Neural crest cell (in vitro differentiated cells): ENCODE measurements around the gene INCENP. TPM values are rescaled to one million over a fixed set of nuclear protein-coding genes. Genes with fewer than 3 reads are reported as not detected.
A peak's percentile ranks its signal among the peaks of the same experiment; 100 is the strongest.

Experiments used
- DNase-seq: peaks from one replicate; pipeline ENCODE4 v3.0.0; 2021; ENCODE audit warnings: low read depth, mixed read lengths, low spot score
- H3K27ac Mint-ChIP-seq: one replicate; pipeline ENCODE4 v1.8.0; 2021; ENCODE audit warnings: mild to moderate bottlenecking, mixed read lengths; ENCODE audit not compliant: unreplicated experiment
- H3K27me3 Mint-ChIP-seq: 2 replicates; pipeline ENCODE4 v1.8.0; 2021; ENCODE audit warnings: low read depth, mild to moderate bottlenecking, mixed read lengths
- H3K36me3 Mint-ChIP-seq: 2 replicates; pipeline ENCODE4 v1.8.0; 2021; ENCODE audit warnings: low read depth, mild to moderate bottlenecking, mixed read lengths
- H3K4me1 Mint-ChIP-seq: 2 replicates; pipeline ENCODE4 v1.8.0; 2021; ENCODE audit warnings: mixed read lengths
- H3K4me3 Mint-ChIP-seq: one replicate; pipeline ENCODE4 v1.8.0; 2021; ENCODE audit warnings: mild to moderate bottlenecking, mixed read lengths
- H3K9me3 Mint-ChIP-seq: 2 replicates; pipeline ENCODE4 v1.8.0; 2021; ENCODE audit warnings: mixed read lengths
- total RNA-seq: library from RNA; stranded (reverse); gene quantifications from 2 replicates; pipeline ENCODE4 v1.2.1, GENCODE V29; 2021
- TF ChIP-seq, protein P1 (sequence below): fragments of 200-600 bp; sonication (generic); conservative IDR thresholded peaks from 2 replicates; pipeline ENCODE4 v1.5.0; 2021; ENCODE audit warnings: antibody characterized with exemption, mild to moderate bottlenecking

INCENP gene
- total RNA-seq, 1 donor from 2014 or later, result 162 TPM

DNA sequence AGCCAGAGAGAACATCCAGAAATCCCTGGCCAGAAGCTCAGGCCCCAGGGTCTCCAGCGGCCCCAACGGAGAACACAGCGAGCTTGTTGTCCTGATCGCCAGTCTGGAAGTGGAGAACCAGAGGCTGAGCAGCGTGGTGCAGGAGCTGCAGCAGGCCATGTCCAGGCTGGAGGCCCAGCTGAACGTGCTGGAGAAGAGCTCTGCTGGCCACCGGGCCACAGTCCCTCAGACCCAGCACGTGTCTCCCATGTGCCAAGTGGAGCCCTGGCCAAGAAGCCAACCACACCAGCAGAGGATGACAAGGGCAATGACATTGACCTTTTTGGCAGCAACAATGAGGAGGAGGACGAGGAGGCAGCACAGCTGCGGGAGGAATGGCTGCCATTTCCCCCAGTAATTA, 45.6 kb downstream of the INCENP start:
- H3K4me1 Mint-ChIP-seq, result peaks cover 5% of the 10 kb centered on the region
- H3K4me3 Mint-ChIP-seq, result no peak overlapping the region
- no peak overlapping the region for H3K27ac Mint-ChIP-seq
- no peak for DNase-seq
- H3K36me3 Mint-ChIP-seq, result no peaks in the 10 kb centered on the region
- TF ChIP-seq, protein P1, sequence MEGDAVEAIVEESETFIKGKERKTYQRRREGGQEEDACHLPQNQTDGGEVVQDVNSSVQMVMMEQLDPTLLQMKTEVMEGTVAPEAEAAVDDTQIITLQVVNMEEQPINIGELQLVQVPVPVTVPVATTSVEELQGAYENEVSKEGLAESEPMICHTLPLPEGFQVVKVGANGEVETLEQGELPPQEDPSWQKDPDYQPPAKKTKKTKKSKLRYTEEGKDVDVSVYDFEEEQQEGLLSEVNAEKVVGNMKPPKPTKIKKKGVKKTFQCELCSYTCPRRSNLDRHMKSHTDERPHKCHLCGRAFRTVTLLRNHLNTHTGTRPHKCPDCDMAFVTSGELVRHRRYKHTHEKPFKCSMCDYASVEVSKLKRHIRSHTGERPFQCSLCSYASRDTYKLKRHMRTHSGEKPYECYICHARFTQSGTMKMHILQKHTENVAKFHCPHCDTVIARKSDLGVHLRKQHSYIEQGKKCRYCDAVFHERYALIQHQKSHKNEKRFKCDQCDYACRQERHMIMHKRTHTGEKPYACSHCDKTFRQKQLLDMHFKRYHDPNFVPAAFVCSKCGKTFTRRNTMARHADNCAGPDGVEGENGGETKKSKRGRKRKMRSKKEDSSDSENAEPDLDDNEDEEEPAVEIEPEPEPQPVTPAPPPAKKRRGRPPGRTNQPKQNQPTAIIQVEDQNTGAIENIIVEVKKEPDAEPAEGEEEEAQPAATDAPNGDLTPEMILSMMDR, result no peak
- H3K9me3 Mint-ChIP-seq, result no peaks in the 10 kb centered on the region
- peaks cover 53% of the 10 kb centered on the region for H3K27me3 Mint-ChIP-seq

- Mint-ChIP-seq H3K36me3 (no peaks in the 10 kb centered on the region), H3K27ac (no peak overlapping the region), H3K4me1 (peaks cover 5% of the 10 kb centered on the region), H3K9me3 (no peaks in the 10 kb centered on the region), H3K4me3 (no peak overlapping the region), H3K27me3 (peaks cover 56% of the 10 kb centered on the region)
- no peak for DNase-seq
- TF ChIP-seq, protein P1, result no peak
Observed at GRCh38 chr11:62169935-62170334, 46.1 kb downstream of the INCENP start.

DNA sequence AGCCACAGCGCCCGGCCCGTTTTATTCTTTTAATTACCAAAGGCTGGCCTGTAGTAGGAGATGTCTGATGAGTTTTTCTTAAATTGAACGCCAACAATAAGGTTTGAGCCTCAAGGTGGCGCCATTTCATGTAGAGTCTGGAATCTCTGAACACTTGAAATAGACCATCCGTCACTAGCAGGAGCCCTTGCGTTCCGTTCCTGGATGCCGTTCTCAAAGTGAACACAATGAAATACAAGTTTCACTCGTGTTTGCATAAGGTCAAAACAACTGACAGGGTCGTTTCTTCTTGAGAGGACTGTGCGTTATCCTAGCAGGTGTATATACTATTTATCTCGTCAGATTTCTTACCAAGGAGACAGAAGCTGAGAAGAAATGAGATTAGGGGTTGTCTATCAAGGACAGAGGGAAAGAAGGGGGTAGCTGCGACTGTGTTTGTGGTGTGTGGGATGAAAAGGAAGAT, 47.5 kb downstream of the INCENP start:
- no peaks in the 10 kb centered on the region for H3K9me3 Mint-ChIP-seq
- DNase-seq, result peak; percentile 85
- H3K27me3 Mint-ChIP-seq, result peaks cover 65% of the 10 kb centered on the region
- H3K36me3 Mint-ChIP-seq, result no peaks in the 10 kb centered on the region
- H3K4me1 Mint-ChIP-seq, result peaks cover 5% of the 10 kb centered on the region
- no peak overlapping the region for H3K4me3 Mint-ChIP-seq
- TF ChIP-seq, protein P1, result peak; percentile 82
- peak overlapping the region; percentile 3 for H3K27ac Mint-ChIP-seq

GRCh38 chr11:62172294-62172693, 48.5 kb downstream of the INCENP start:
- peaks cover 5% of the 10 kb centered on the region for H3K4me1 Mint-ChIP-seq
- H3K4me3 Mint-ChIP-seq, result no peak overlapping the region
- H3K9me3 Mint-ChIP-seq, result no peaks in the 10 kb centered on the region
- H3K27ac Mint-ChIP-seq, result peak overlapping the region; percentile 45
- no peaks in the 10 kb centered on the region for H3K36me3 Mint-ChIP-seq
- peaks cover 67% of the 10 kb centered on the region for H3K27me3 Mint-ChIP-seq
- DNase-seq, result no peak
- TF ChIP-seq, protein P1, result no peak

- peaks cover 58% of the 10 kb centered on the region for H3K27me3 Mint-ChIP-seq
- no peak overlapping the region for H3K4me3 Mint-ChIP-seq
- no peaks in the 10 kb centered on the region for H3K9me3 Mint-ChIP-seq
- no peak for DNase-seq
- H3K27ac Mint-ChIP-seq, result no peak overlapping the region
- H3K36me3 Mint-ChIP-seq, result no peaks in the 10 kb centered on the region
- H3K4me1 Mint-ChIP-seq, result no peaks in the 10 kb centered on the region
- TF ChIP-seq, protein P1, result no peak
Observed at GRCh38 chr11:62176766-62177165, 53.0 kb downstream of the INCENP start.

DNA sequence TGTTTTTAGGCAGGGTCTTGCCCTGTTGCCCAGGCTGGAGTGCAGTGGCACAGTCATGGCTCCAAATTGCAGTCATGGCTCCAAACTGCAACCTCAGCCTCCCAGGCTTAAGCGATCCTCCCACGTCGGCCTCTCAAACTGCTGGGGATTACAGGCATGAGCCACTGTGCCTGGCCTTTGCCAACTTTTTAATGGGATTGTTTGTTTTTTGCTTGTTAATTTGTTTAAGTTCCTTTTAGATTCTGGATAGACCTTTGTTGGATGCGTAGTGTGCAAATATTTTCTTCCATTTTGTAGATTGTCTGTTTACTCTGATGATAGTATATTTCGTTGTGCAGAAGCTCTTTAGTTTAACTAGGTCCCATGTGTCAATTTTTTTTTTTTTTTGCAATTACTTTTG, 56.2 kb downstream of the INCENP start:
- Mint-ChIP-seq H3K4me3 (no peak overlapping the region), H3K27me3 (peaks cover 34% of the 10 kb centered on the region), H3K9me3 (peaks cover 4% of the 10 kb centered on the region), H3K36me3 (no peaks in the 10 kb centered on the region), H3K27ac (no peak overlapping the region), H3K4me1 (no peaks in the 10 kb centered on the region)
- no peak for DNase-seq
- TF ChIP-seq, protein P1, result no peak
